Smooth muscle cell (in vitro differentiated cells): ENCODE results near the gene UGT2B17. TPM values are rescaled to one million over a fixed set of nuclear protein-coding genes. Genes with fewer than 3 reads are reported as not detected.

ENCODE experiments used
- DNase-seq: peaks from one replicate; lab custom pipeline; 2025; ENCODE audit not compliant: unreplicated experiment; lab: John Stamatoyannopoulos, UW
- H2AFZ ChIP-seq: fragments of 200-600 bp; sonication (generic); 2 replicates; pipeline ENCODE4 v1.6.0; 2016; ENCODE audit warnings: antibody characterized with exemption, low read depth, mild to moderate bottlenecking
- H3F3A ChIP-seq: fragments of 200-600 bp; sonication (generic); 2 replicates; pipeline ENCODE4 v1.6.0; 2017; ENCODE audit warnings: antibody characterized with exemption, low read depth
- H3K27ac ChIP-seq: fragments of 200-600 bp; sonication (generic); 2 replicates; pipeline ENCODE4 v1.5.1; 2016; ENCODE audit warnings: low read depth, mild to moderate bottlenecking
- H3K27me3 ChIP-seq: fragments of 200-600 bp; sonication (generic); 2 replicates; pipeline ENCODE4 v1.6.1; 2016; ENCODE audit warnings: low read depth, mild to moderate bottlenecking
- H3K36me3 ChIP-seq: fragments of 200-600 bp; sonication (generic); 2 replicates; pipeline ENCODE4 v1.5.1; 2016; ENCODE audit warnings: low read depth
- H3K4me1 ChIP-seq: fragments of 200-600 bp; sonication (generic); 2 replicates; pipeline ENCODE4 v1.5.1; 2016; ENCODE audit warnings: low read depth
- H3K4me2 ChIP-seq: fragments of 200-600 bp; sonication (generic); 2 replicates; pipeline ENCODE4 v1.6.0; 2016; ENCODE audit warnings: mild to moderate bottlenecking
- H3K4me3 ChIP-seq: fragments of 200-600 bp; sonication (generic); 2 replicates; pipeline ENCODE4 v1.5.1; 2016; ENCODE audit warnings: mild to moderate bottlenecking
- H3K79me2 ChIP-seq: fragments of 200-600 bp; sonication (generic); 2 replicates; pipeline ENCODE4 v1.6.0; 2016; ENCODE audit warnings: low read depth, mild to moderate bottlenecking
- H3K9ac ChIP-seq: fragments of 200-600 bp; sonication (generic); 2 replicates; pipeline ENCODE4 v1.6.0; 2016; ENCODE audit warnings: low read depth
- H3K9me3 ChIP-seq: fragments of 200-600 bp; sonication (generic); replicated peaks from 2 replicates; pipeline ENCODE4 v1.5.1; 2016; ENCODE audit warnings: low read depth
- H4K20me1 ChIP-seq: fragments of 200-600 bp; sonication (generic); 2 replicates; pipeline ENCODE4 v1.6.0; 2016; ENCODE audit warnings: low read depth
- CTCF ChIP-seq: fragments of 200-600 bp; sonication (generic); IDR thresholded peaks from 2 replicates; pipeline ENCODE4 v1.5.1; 2017; ENCODE audit warnings: borderline replicate concordance, mild to moderate bottlenecking, antibody characterized with exemption; ENCODE audit not compliant: insufficient read depth, poor library complexity, severe bottlenecking
- WGBS: methylation state at CpG from one replicate; pipeline ENCODE4 v1.1.7; 2016; ENCODE audit warnings: low lambda C conversion rate; 5-methylcytosine and 5-hydroxymethylcytosine counted together
- polyA plus RNA-seq: library from polyadenylated mRNA; unstranded; fragments of >200 nt; fragmentation: Nextera tagmentation; extraction: Ambion mirVana; gene quantifications from 2 replicates; pipeline ENCODE4 v1.2.1, GENCODE V29; 2016
- total RNA-seq: library from RNA; depleted of rRNA; stranded (reverse); fragments of >200 nt; gene quantifications from 2 replicates; pipeline ENCODE4 v1.2.3, GENCODE V29; 2014

UGT2B17 gene
- total and polyA plus RNA-seq, 2 experiments from 2014 or later: not detected

DNA sequence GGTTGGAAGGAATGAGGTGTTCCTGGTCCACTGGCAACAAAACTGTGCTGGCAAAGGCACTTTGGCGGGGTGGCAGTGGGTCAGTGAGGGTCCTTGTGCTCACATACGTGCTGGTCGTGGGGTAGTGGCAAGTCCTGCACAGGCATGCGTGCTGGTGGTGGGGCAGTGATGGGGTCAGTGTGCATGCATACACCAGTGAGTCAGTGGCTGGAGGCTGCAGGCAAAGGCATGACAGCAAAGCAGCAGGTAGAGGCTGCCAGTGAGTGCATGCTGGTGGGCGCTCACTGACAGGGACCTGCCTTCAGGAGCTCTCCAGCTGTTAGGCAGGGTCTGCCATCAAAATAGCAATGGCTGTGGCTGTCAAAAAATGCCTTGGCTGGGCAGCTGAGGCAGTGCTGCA, 86.8 kb downstream of the UGT2B17 start:
- Histone ChIP-seq H4K20me1 (no peaks in the 10 kb centered on the region), H3K4me2 (no peak overlapping the region), H3K4me1 (no peaks in the 10 kb centered on the region), H3K9me3 (no peaks in the 10 kb centered on the region), H3K9ac (no peak overlapping the region), H3K27me3 (no peaks in the 10 kb centered on the region), H3F3A (no peaks in the 10 kb centered on the region), H3K36me3 (no peaks in the 10 kb centered on the region), H3K27ac (no peak overlapping the region), H2AFZ (no peak overlapping the region), H3K4me3 (no peak overlapping the region), H3K79me2 (no peaks in the 10 kb centered on the region)
- WGBS: 97% methylated on average over 4 of the region's 5 CpGs
- DNase-seq: no peak
- TF ChIP-seq CTCF: no peak

Other genes starting within 250 kb of the UGT2B17 start
- 59.1 and 89.7 TPM in 2 replicates for gene YTHDC1, start 226.2 kb downstream of the UGT2B17 start, total RNA-seq
- 34.3 and 49.0 TPM in 2 replicates for gene YTHDC1, start 226.2 kb downstream of the UGT2B17 start, polyA plus RNA-seq
- 14.7 and 18.2 TPM in 2 replicates for gene TMPRSS11E, start 128.9 kb downstream of the UGT2B17 start, total RNA-seq
- gene TMPRSS11E, start 128.9 kb downstream of the UGT2B17 start, polyA plus RNA-seq: 1.0 and 4.5 TPM in 2 replicates
- gene UGT2B15, start 94.3 kb upstream of the UGT2B17 start, total RNA-seq: not detected in 2 replicates
- 0.08 TPM in 1 of 2 replicates, not detected in the other for gene UGT2B15, start 94.3 kb upstream of the UGT2B17 start, polyA plus RNA-seq
- gene UGT2B10, start 239.7 kb upstream of the UGT2B17 start, total RNA-seq: not detected in 2 replicates
- gene UGT2B10, start 239.7 kb upstream of the UGT2B17 start, polyA plus RNA-seq: not detected in 2 replicates